Activated CD8-positive, alpha-beta memory T cell treated with anti-CD3 and anti-CD28 coated beads, Interleukin-2, amount 50 U/mL, for 24 hours (primary cell): Measurements from ENCODE around the gene PPFIA1.

Experiments used
- DNase-seq: peaks from one replicate; pipeline ENCODE4 v3.0.0-alpha.2; 2020; ENCODE audit errors: extremely low read depth

Gene PPFIA1

GRCh38 chr11:70432065-70432464, 161.6 kb downstream of the PPFIA1 start:
- no peak for DNase-seq

GRCh38 chr11:70432580-70432979, 162.1 kb downstream of the PPFIA1 start:
- DNase-seq: no peak

GRCh38 chr11:70433038-70433437, 162.5 kb downstream of the PPFIA1 start:
- DNase-seq: no peak

- DNase-seq: no peak
Observed at GRCh38 chr11:70433526-70433925, 163.0 kb downstream of the PPFIA1 start.
